Large intestine (tissue), 3 donors: ENCODE measurements around the gene CDCA8. TPM values are rescaled to one million over a fixed set of nuclear protein-coding genes. Genes with fewer than 3 reads are reported as not detected.
"Not testable (repeated sequence)": the region's sequence is repeated elsewhere in the genome, so short reads cannot be mapped to it uniquely, and the experiment has no call there.

Experiments used
- DNase-seq, 2 donors: peaks; one replicate each; pipeline versions ENCODE4 v3.0.0 to v3.0.0-alpha.2; 2013
- H3K27ac ChIP-seq: one replicate; pipeline ENCODE4 v1.5.1; 2013; ENCODE audit warnings: low read length
- H3K27me3 ChIP-seq: 2 replicates; pipeline ENCODE4 v1.6.1; 2013; ENCODE audit warnings: low read length; ENCODE audit not compliant: control insufficient read depth, insufficient read depth
- H3K36me3 ChIP-seq: 2 replicates; pipeline ENCODE4 v1.6.1; 2013; ENCODE audit warnings: low read length; ENCODE audit not compliant: control insufficient read depth, insufficient read depth
- H3K4me1 ChIP-seq: one replicate; pipeline ENCODE4 v1.6.1; 2013; ENCODE audit warnings: low read length; ENCODE audit not compliant: control insufficient read depth, insufficient read depth
- H3K4me3 ChIP-seq: one replicate; pipeline ENCODE4 v1.5.1; 2013; ENCODE audit warnings: low read length
- H3K9me3 ChIP-seq: one replicate; pipeline ENCODE4 v1.6.1; 2013; ENCODE audit warnings: mild to moderate bottlenecking, low read depth, low read length, moderate library complexity; ENCODE audit not compliant: control insufficient read depth
- WGBS: methylation state at CpG from one replicate; pipeline ENCODE4 v1.1.5; 2013; ENCODE audit warnings: low lambda C conversion rate; ENCODE audit not compliant: insufficient coverage; 5-methylcytosine and 5-hydroxymethylcytosine counted together
- polyA plus RNA-seq: library from polyadenylated mRNA; unstranded; fragments of 120-200 nt; gene quantifications from one replicate; pipeline ENCODE4 v1.2.1, GENCODE V29; 2013

CDCA8 gene
- polyA plus RNA-seq, 1 donor = 10.1 TPM

DNA sequence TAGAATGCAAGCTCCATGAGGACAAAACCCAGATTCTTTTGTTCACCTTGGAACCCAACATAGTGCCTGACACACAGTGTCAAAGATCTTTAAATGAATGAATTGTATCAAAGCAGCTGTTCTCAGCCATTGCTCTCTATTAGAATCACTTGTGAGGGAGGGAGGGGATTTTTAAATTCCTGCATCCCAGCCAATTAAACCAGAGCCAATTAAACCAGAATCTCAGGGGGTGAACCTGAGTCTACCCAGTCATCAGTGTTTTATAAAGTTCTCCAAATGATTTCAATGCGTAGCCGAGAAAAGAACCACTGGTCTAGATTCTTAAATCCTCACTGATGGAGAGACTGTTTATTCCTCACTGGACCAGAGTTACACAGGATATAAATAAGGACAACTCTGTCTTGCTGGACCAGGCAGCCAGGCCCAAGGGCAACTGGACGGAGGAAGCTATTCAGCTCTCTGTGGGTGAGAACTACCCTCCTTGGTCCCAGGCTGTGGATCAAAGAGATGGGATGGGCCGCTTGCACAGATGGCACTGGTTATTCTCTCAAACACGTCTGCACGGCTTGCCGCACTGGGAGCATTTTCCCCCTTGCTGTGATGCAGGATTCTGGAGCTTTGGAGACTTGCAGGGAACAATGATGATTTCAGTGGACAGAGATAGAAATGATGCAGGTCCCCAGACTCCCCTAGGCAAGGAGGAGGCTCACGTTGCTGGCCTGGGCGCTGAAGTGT, 20.0 kb upstream of the CDCA8 start:
- no peak overlapping the region for H3K4me3 ChIP-seq
- peaks cover 20% of the 10 kb centered on the region for H3K27me3 ChIP-seq
- no CpG with 5 or more reads among the region's 9 CpGs for WGBS
- H3K4me1 ChIP-seq = no peaks in the 10 kb centered on the region
- no peak for DNase-seq
- no peaks in the 10 kb centered on the region for H3K36me3 ChIP-seq
- no peaks in the 10 kb centered on the region for H3K9me3 ChIP-seq
- H3K27ac ChIP-seq = no peak overlapping the region

DNA sequence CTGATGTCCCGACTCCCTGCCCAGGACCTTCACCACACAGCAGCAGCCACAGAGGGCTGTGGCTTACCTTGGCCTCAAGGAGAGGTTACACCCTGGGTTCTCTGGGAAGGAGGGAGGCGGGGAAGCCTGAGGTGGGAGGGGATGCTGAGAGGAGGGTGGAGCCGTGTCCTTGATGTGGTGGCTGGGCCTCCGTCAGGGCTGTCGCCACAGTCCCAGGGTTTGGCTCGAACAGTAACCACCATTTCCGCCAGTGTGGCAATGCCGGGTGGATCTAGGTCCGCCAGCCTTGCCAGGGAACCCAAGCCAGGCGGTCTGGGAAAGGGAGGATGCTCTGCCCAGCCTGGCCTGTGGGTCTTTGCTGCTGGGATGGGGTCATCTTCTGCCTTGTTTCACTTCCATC, 18.4 kb upstream of the CDCA8 start:
- Histone ChIP-seq H3K27me3 (peaks cover 14% of the 10 kb centered on the region), H3K4me3 (no peak overlapping the region), H3K4me1 (no peaks in the 10 kb centered on the region), H3K9me3 (no peaks in the 10 kb centered on the region), H3K27ac (no peak overlapping the region), H3K36me3 (no peaks in the 10 kb centered on the region)
- WGBS = no CpG with 5 or more reads among the region's 10 CpGs
- no peak for DNase-seq

DNA sequence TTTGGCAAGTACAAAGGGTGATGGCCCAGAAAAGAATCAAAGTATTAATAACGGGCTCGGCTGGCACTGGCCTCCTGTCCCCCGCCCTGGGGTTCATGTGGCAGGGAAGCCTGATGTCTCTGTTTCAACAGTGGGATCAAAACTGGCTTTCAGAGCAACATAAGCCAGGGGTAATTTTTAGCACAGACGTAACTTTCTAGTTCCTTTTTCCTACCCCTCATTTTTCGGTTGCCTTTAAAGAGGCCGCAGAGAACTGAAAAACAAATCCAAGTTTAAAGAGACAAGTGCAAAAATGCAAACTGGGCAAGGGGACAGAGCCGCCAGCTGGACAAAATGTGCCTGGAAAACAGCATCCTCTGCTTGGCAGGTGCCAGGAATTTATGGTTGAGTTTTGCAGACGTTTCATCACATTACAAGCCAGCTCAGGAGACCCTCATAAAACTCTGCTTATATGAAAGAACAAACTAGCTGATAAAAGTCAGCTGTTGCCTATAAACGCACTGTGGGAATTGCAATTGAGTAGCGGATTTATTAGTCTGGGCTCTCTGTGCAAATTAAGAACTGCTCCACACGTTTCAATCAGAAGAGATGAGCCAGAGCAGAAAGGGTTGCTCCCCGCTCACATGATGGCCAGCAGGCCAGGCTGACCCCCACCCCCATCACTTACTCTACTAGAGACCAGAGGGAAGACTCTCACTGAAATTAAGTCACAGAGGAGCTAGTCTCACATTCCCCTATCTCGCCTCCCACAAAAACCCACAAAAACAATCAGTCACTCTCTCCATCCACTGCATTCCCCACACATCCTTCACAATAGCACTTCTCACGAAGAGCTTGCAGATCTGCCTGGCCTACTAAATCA, 15.8 kb upstream of the CDCA8 start:
- H3K4me3 ChIP-seq = no peak overlapping the region
- H3K27me3 ChIP-seq = peaks cover 13% of the 10 kb centered on the region
- H3K9me3 ChIP-seq = no peaks in the 10 kb centered on the region
- DNase-seq = no peak
- peaks cover 4% of the 10 kb centered on the region for H3K36me3 ChIP-seq
- H3K4me1 ChIP-seq = no peaks in the 10 kb centered on the region
- WGBS = 57% methylated on average over 4 of the region's 14 CpGs
- H3K27ac ChIP-seq = no peak overlapping the region

DNA sequence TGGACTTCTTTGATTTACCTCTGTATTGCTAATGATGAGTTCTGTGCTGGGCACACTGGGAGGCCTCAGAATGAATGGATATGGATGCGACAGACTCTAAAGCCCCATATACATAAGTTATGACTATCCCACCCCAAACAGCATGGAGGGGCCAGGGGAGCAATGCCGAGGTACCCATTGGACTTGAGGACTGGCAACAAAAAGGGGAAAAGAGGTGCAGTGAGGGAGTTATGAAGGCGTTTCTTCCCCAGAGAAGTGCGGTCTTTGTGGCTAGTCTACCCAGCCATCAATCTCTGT, 15.2 kb upstream of the CDCA8 start:
- DNase-seq = no peak
- Histone ChIP-seq H3K27ac (no peak overlapping the region), H3K9me3 (no peaks in the 10 kb centered on the region), H3K36me3 (peaks cover 7% of the 10 kb centered on the region), H3K4me3 (no peak overlapping the region), H3K4me1 (no peaks in the 10 kb centered on the region), H3K27me3 (peaks cover 11% of the 10 kb centered on the region)
- no CpG with 5 or more reads among the region's 4 CpGs for WGBS

DNA sequence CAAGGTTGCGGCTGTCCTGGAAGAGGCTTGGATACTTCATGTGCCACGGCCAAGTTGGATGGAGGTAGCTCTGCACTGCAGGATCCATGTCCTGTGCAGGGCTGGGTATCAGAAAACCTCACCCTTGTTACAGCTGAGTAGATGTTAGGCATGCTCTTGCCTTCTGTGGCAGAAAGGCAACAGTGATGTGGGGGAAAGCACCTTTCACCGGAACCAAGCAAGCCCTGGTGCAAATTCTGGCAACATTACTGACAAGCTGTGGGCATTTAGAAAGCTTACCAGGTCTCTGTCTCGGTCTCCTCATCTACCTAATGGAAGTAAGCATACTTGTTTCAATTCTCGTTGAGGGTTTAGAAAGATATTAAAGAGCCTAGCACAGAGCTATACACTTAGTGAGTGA, 14.5 kb upstream of the CDCA8 start:
- no peak overlapping the region for H3K4me3 ChIP-seq
- DNase-seq = no peak
- H3K4me1 ChIP-seq = no peaks in the 10 kb centered on the region
- no peaks in the 10 kb centered on the region for H3K9me3 ChIP-seq
- no CpG with 5 or more reads among the region's 5 CpGs for WGBS
- H3K36me3 ChIP-seq = peaks cover 12% of the 10 kb centered on the region
- no peak overlapping the region for H3K27ac ChIP-seq
- H3K27me3 ChIP-seq = peaks cover 8% of the 10 kb centered on the region

DNA sequence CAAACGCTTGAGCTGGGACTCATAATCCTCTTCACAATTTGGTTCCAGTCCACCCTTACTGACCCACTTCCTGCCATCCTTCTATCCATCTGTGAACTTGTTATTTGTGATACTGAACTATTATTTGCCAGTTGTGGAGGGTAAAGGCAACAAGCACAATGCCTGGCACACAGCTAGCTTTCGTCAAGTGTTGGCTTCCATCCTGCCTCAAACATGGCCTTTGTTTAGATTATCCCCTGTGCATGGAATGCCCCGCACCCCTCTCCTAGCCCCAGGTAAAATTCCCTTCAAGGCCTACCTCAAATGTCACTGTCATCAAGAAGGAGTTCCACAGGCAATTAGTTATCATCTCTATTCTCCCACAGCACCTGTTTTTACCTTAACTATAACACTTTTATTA, 11.4 kb upstream of the CDCA8 start:
- Histone ChIP-seq H3K4me3 (no peak overlapping the region), H3K4me1 (no peaks in the 10 kb centered on the region), H3K36me3 (peaks cover 36% of the 10 kb centered on the region), H3K27ac (no peak overlapping the region), H3K9me3 (no peaks in the 10 kb centered on the region), H3K27me3 (peaks cover 3% of the 10 kb centered on the region)
- no CpG with 5 or more reads among the region's 3 CpGs for WGBS
- DNase-seq = no peak

DNA sequence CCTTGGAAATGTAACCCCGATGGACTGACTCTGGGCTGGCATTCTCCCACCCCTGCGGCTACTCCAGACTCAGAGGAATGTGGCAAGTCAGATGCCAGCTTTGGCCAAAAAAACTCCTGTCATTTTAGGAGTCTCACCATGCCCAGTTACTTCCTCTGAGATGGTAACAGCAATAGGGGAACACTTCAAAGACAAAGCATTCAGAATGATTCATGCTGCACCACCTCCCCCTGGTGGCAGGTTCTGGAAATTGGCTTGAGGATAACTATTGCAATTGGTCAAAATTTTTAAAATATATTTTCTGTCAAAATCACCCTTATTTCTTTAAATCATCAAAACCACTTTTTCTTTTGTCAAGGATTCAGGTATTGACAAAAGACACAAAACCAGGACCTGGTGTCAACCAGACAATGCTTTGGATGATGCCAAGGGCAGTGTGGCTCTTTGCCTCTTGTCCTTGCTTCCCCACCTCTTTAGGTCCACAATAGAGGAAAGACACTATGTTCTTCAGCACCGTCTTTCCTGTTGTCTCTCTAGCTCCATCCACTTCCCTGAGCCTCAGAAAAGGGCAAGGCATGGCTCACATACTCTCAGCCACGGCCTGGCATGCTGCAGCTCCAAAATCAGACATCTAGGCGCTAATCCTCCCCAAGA, 9.9 kb upstream of the CDCA8 start:
- Histone ChIP-seq H3K27me3 (no peaks in the 10 kb centered on the region), H3K27ac (no peak overlapping the region), H3K9me3 (no peaks in the 10 kb centered on the region), H3K4me3 (no peak overlapping the region), H3K36me3 (peaks cover 46% of the 10 kb centered on the region), H3K4me1 (no peaks in the 10 kb centered on the region)
- peak in 1 of 2 donors; percentile 29 for DNase-seq
- no CpG with 5 or more reads among the region's 5 CpGs for WGBS

DNA sequence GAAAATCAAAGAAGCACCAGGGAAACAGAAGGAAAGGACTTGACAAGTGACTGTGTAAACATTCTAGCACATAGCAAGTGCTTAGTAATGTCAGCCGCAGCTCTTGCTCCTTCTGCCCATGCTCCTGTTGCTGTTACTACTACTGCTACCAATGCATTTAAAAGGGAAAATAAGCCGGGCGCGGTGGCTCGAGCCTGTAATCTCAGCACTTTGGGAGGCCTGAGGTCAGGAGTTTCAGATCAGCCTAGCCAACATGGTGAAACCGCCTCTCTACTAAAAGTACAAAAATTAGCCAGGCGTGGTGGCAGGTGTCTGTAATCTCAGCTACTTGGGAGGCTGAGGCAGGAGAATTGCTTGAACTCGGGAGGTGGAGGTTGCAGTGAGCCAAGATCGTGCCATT, 8.1 kb upstream of the CDCA8 start:
- not testable (repeated sequence) for H3K4me3 ChIP-seq, DNase-seq, H3K27me3 ChIP-seq, H3K4me1 ChIP-seq, H3K27ac ChIP-seq, H3K9me3 ChIP-seq
- 100% methylated on average over 1 of the region's 9 CpGs for WGBS
- peaks cover 47% of the 10 kb centered on the region for H3K36me3 ChIP-seq

DNA sequence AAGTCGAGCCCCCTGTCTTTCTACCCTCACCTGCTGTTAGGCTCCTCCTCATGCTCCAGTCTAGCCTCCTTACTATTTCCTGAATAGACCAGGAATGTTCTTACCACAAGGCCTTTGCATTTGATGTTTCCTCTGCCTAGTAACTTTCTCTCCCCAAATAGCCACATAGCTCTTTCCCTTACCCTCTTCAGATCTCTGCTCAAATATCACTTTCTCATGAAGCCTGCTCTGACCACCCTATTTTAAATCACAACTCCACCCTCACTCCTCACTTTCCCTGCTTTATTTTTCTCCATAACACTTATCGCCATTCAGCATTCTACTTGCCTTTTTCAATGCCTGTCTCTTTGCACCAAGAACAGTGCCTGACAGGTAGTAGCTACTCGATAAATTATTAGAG, 6.6 kb upstream of the CDCA8 start:
- Histone ChIP-seq H3K9me3 (no peaks in the 10 kb centered on the region), H3K4me3 (no peak overlapping the region), H3K27me3 (no peaks in the 10 kb centered on the region), H3K4me1 (peaks cover 2% of the 10 kb centered on the region), H3K36me3 (peaks cover 47% of the 10 kb centered on the region), H3K27ac (no peak overlapping the region)
- DNase-seq = no peak
- 67% methylated on average over 1 of the region's 3 CpGs for WGBS

DNA sequence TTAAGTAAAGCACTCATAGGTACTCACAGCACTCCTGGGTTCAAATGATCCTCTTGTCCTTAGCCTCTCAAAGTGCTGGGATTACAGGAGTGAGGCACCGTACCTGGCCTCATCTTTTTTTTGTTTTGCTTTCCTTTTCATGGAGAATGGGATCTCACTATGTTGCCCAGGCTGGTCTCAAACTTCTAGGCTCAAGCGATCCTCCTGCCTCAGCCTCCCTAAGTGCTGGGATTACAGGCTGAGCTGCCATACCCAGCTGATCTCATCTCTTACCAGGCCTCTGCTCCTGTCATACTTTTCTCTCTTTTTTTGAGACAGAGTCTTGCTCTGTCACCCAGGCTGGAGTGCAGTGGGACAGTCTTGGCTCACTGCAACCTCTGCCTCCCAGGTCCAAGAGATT, 4.6 kb upstream of the CDCA8 start:
- H3K27ac ChIP-seq, DNase-seq, H3K27me3 ChIP-seq, H3K9me3 ChIP-seq, H3K4me3 ChIP-seq: not testable (repeated sequence)
- 100% methylated on average over 1 of the region's 2 CpGs for WGBS
- peaks cover 36% of the 10 kb centered on the region for H3K36me3 ChIP-seq
- H3K4me1 ChIP-seq = peaks cover 11% of the 10 kb centered on the region
